DND-41 (cell line): ENCODE data around the gene CNGA3.

Experiments used
- ATAC-seq: fragments of 200-7000 bp; cut with Tn5 transposase; 3 replicates; pipeline ENCODE4 v1.9.1; 2021; ENCODE audit warnings: low read depth; ENCODE audit not compliant: insufficient read depth
- DNase-seq: peaks from one replicate; pipeline ENCODE4 v3.0.0-alpha.2; 2020
- H2AFZ ChIP-seq: 2 replicates; pipeline ENCODE4 v1.6.0; 2012; ENCODE audit warnings: low read depth, low read length
- H3K27ac ChIP-seq: 2 replicates; pipeline ENCODE4 v1.5.1; 2012; ENCODE audit warnings: low read length, inconsistent platforms
- H3K27me3 ChIP-seq: fragments of 200-600 bp; sonication (generic); 2 replicates; pipeline ENCODE4 v1.6.0; 2012; ENCODE audit warnings: low read length, mild to moderate bottlenecking, inconsistent platforms; ENCODE audit not compliant: insufficient read depth, poor library complexity
- H3K36me3 ChIP-seq: 2 replicates; pipeline ENCODE4 v1.5.1; 2012; ENCODE audit warnings: low read length, inconsistent platforms; ENCODE audit not compliant: insufficient read depth
- H3K4me1 ChIP-seq: 2 replicates; pipeline ENCODE4 v1.5.1; 2012; ENCODE audit warnings: mild to moderate bottlenecking, low read length; ENCODE audit not compliant: insufficient read depth
- H3K4me2 ChIP-seq: 2 replicates; pipeline ENCODE4 v1.6.0; 2012; ENCODE audit warnings: mild to moderate bottlenecking, moderate library complexity, low read length, inconsistent platforms; ENCODE audit not compliant: insufficient read depth
- H3K4me3 ChIP-seq, 2 experiments: fragments of 200-600 bp in 1 of 2; shearing (Covaris generic) in 1 of 2; 2 replicates each; pipeline ENCODE4 v1.5.1; 2012 to 2016; ENCODE audit warnings: inconsistent platforms in 2 of 2, low read length in 2 of 2, mild to moderate bottlenecking in 2 of 2, low read depth in 1 of 2, moderate library complexity in 1 of 2
- H3K79me2 ChIP-seq: 2 replicates; pipeline ENCODE4 v1.6.0; 2012; ENCODE audit warnings: low read length, inconsistent platforms; ENCODE audit not compliant: insufficient read depth
- H3K9ac ChIP-seq: 2 replicates; pipeline ENCODE4 v1.6.0; 2012; ENCODE audit warnings: low read depth, mild to moderate bottlenecking, inconsistent platforms, low read length, moderate library complexity
- H3K9me3 ChIP-seq: 2 replicates; pipeline ENCODE4 v1.5.1; 2012; ENCODE audit warnings: low read length, moderate library complexity, mild to moderate bottlenecking, inconsistent platforms; ENCODE audit not compliant: insufficient read depth, severe bottlenecking
- H4K20me1 ChIP-seq: 2 replicates; pipeline ENCODE4 v1.6.0; 2012; ENCODE audit warnings: low read length; ENCODE audit not compliant: insufficient read depth
- EZH2 ChIP-seq: IDR thresholded peaks from 3 replicates; pipeline ENCODE4 v1.6.1; 2012; ENCODE audit warnings: borderline replicate concordance, low read depth, mild to moderate bottlenecking, moderate library complexity, low read length, inconsistent platforms; ENCODE audit not compliant: severe bottlenecking
- TF ChIP-seq, protein P1 (sequence below): IDR thresholded peaks from 2 replicates; pipeline ENCODE4 v1.5.1; 2012; ENCODE audit warnings: borderline replicate concordance, low read length, moderate library complexity, mild to moderate bottlenecking; ENCODE audit not compliant: poor library complexity, severe bottlenecking; ENCODE audit errors: extremely low read depth

Gene CNGA3

DNA sequence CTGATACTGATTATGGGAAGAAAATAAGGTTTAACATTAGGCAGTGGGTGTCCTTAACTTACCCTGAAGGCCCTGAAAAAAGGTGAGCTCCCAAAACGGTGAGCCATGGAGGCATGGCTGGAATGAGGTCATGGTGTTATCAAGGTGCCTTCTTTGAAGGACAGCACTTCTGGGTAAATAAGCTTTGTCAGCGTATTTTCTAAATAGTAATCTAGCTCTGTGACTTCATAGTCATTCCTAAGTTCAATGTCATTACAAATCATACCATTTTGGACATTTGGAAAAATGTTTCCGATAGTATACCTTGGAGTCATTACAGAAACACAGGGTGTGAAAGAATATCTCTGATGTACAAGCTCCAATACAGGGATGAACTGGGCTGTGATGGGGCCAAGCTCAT lies 35.2 kb upstream of the CNGA3 start:
- Histone ChIP-seq H3K4me3 (no peak overlapping the region), H3K4me1 (no peaks in the 10 kb centered on the region), H3K27ac (no peak overlapping the region), H3K79me2 (no peaks in the 10 kb centered on the region), H3K27me3 (peaks cover 6% of the 10 kb centered on the region), H3K9ac (no peak overlapping the region), H2AFZ (no peak overlapping the region), H4K20me1 (no peaks in the 10 kb centered on the region), H3K36me3 (no peaks in the 10 kb centered on the region), H3K9me3 (no peaks in the 10 kb centered on the region), H3K4me2 (no peak overlapping the region)
- DNase-seq (no peak), ATAC-seq (no peak)
- TF ChIP-seq EZH2 = no peak
- TF ChIP-seq, protein P1, sequence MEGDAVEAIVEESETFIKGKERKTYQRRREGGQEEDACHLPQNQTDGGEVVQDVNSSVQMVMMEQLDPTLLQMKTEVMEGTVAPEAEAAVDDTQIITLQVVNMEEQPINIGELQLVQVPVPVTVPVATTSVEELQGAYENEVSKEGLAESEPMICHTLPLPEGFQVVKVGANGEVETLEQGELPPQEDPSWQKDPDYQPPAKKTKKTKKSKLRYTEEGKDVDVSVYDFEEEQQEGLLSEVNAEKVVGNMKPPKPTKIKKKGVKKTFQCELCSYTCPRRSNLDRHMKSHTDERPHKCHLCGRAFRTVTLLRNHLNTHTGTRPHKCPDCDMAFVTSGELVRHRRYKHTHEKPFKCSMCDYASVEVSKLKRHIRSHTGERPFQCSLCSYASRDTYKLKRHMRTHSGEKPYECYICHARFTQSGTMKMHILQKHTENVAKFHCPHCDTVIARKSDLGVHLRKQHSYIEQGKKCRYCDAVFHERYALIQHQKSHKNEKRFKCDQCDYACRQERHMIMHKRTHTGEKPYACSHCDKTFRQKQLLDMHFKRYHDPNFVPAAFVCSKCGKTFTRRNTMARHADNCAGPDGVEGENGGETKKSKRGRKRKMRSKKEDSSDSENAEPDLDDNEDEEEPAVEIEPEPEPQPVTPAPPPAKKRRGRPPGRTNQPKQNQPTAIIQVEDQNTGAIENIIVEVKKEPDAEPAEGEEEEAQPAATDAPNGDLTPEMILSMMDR = no peak

DNA sequence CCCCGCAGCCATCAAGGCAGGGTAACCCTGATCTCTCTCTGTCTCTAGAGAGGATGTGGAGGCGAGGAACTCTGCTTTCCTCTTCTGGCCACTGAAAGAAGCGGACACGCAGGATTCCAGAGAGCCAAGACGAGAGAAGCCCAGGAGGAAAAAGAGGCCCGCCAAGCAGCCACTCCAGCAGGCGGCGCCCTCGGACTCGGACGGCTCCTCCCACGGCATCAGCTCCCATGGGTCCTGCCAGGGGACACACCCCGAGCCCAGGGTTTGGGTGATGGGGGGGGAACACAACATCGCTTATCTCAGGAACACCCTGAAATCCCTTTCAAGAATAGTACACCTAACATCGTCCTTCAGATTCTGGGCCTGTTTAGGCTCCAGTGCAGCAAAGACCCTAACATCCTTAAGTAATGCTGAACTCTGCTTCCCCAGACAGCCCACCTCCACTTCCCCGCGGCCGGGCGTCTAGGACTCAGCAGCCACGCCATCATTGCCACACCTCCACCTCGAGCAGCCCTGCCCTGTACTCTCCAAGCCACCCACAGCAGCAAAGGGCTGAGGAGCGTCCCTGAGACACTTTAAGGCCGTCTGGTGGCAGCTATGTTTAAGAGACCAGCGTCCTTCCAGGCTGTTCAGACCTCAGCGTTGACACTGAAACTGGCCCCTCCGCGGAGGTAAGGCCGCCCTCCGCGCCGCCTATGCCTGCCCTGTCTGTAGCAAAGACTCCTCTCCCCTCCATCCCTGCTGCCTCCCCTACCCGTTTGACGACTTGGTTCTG lies 34.3 kb upstream of the CNGA3 start:
- no peaks in the 10 kb centered on the region for H4K20me1 ChIP-seq
- H3K27me3 ChIP-seq = peaks cover 6% of the 10 kb centered on the region
- no peak for DNase-seq
- H3K36me3 ChIP-seq = no peaks in the 10 kb centered on the region
- no peak for ATAC-seq
- H3K4me2 ChIP-seq = no peak overlapping the region
- no peaks in the 10 kb centered on the region for H3K9me3 ChIP-seq
- H3K27ac ChIP-seq = no peak overlapping the region
- H2AFZ ChIP-seq = no peak overlapping the region
- H3K9ac ChIP-seq = no peak overlapping the region
- no peaks in the 10 kb centered on the region for H3K4me1 ChIP-seq
- no peak overlapping the region for H3K4me3 ChIP-seq
- TF ChIP-seq EZH2 = no peak
- TF ChIP-seq, protein P1 = no peak
- no peaks in the 10 kb centered on the region for H3K79me2 ChIP-seq

DNA sequence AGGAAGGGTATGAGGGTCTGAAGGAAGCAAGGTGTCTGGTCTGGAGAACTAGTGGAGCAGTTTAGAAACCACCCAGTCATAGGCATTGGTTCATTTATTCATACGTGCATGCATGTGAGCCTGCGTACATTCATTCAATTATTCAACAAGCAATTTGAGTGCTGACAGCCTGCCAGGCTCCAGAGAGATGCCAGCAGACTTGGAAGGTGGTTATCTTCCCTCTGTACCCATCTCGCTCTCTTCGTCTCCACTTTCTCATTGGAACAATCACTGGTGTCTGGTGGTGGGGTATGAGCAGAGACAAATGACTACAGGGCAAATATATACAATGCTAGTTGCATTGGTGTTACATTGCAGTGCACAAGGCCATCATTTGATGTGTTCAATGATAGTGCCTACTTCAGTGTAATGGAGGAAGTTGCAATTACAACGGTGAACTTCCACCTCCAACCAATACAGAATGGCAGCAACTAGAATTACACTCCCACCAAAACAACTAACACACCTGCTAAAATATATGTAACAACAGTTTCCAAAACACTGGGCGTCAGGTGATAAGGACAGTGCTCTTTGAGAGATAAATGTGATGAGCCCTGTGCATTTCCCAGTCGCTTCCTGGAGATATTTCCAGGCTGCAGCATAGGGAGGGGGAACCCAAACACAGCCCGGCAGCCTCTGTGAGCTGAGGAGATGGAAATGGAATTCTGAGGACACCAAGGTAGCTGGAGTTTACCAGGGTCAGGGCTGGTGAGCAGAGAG lies 32.6 kb upstream of the CNGA3 start:
- Histone ChIP-seq H2AFZ (no peak overlapping the region), H3K4me1 (no peaks in the 10 kb centered on the region), H3K4me2 (no peak overlapping the region), H3K27me3 (peaks cover 6% of the 10 kb centered on the region), H3K9me3 (no peaks in the 10 kb centered on the region), H3K4me3 (no peak overlapping the region), H3K36me3 (no peaks in the 10 kb centered on the region), H3K27ac (no peak overlapping the region), H3K9ac (no peak overlapping the region), H4K20me1 (no peaks in the 10 kb centered on the region), H3K79me2 (no peaks in the 10 kb centered on the region)
- DNase-seq = no peak
- ATAC-seq = no peak
- TF ChIP-seq EZH2 = no peak
- TF ChIP-seq, protein P1 = no peak
